ENCODE results near the gene GALNT17.

Gene GALNT17

DNA sequence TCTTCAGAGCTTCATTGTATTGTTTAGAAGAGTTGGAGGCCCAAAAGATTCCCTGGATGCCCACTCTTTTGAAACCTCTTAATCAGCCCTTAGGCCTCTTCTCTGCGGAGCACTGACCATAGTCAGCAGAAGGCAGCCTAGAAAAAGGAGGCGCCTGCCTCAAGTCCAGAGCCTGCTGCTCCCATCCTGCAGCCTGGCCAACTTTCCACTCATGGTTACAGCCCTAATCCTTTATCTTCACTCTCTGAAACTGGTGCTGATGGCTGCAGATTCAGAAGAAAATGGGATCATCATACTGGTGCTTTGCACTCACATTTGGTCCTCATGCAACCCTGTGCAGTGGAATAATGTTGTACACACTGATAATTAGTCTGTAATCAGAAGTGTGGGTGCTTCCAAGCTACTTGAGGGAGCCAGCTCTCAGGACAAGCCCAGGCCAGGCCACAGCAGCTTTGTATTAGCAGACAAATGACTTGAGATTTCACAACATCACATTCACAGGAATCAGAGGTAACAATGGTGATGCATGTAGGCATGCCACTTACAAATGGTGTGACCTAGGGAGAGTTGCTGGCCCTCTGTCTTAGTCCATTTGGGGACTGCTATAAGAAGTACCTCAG lies 272.9 kb downstream of the GALNT17 start:
- no peak for DNase-seq

DNA sequence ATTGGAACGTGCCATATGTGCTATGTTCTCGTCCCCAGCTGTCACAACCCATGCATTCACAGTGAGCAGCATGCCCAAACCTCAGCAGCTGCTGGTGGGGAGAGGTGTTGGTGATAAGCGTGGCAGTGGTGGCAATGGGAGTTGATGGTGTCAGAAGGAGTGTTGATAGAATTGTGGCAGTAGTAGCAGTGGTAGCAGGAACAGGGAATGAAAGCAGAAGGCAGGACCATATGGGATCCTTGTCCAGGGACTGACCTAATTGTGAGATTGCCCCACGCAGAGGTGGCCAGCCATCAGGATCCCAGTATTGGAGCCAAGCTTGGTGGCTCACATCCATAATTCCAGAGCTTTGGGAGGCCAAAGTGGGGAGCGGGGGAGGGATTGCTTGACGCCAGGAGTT lies 276.3 kb downstream of the GALNT17 start:
- no peak for DNase-seq

DNA sequence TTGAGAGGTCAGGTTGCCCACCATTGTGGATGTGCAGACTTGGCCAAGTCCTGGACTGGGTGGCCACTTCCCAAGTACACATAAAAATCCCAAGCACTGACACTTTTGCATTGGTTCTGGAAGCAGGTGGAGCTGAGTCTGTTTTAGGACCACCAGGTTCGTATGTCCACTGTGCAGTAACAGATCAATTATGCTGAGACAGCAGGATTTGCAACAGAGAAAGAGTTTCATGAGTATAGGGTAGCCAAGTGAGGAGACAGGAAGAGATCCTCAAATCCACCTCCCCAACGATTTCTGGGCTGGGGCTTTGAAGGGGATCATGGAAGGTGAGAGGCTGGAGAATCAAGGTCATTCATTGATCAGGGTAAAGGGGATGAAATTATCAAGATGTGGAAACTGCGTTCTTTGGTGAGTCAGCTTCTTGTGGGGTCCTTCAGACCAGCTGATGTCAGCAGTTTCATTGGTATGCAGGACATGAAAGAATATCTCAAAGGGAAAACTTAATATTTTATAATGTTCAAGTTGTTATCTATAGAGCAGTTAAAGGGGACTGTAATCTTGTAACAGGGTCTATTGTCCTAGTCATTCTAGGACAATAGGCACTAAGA lies 277.7 kb downstream of the GALNT17 start:
- DNase-seq, result no peak

DNA sequence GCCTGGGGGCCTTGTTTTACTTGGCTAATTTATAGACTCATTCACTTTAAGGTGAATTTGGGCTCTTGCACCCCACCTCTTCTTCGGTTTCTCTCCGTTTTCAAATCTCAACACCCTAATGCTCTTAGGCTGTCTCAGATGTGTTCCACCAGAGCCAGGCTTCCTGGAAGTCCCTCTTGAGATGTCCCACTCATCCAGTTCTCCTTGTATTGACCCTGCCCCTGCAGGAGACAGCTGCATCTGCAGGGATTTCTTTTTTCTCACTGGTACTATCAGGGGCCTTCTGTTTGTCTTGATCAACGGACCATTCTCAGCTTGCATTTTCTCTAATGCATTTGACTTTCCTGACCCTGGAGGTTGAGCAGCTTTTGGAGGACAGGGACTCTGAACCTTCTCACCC lies 279.5 kb downstream of the GALNT17 start:
- no peak for DNase-seq

DNA sequence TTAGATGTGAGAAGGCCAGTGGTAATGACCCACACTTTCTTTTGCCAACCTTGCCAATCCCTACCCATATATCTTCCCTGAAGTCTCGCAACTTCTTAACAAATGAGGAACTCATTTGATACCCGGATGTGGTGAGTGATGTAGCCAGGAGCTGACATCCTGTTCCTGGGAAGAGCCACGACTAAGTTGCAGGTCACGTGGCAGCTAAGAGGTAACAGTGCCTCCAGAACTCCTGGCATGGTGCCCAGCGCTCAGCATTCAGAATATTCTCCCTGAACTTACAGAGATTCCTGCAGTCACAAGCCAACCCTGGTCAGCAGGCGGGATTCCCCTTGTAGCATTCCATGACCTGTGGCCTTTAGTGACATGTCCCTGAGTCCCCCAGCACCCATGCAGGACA lies 282.5 kb downstream of the GALNT17 start:
- no peak for DNase-seq

DNA sequence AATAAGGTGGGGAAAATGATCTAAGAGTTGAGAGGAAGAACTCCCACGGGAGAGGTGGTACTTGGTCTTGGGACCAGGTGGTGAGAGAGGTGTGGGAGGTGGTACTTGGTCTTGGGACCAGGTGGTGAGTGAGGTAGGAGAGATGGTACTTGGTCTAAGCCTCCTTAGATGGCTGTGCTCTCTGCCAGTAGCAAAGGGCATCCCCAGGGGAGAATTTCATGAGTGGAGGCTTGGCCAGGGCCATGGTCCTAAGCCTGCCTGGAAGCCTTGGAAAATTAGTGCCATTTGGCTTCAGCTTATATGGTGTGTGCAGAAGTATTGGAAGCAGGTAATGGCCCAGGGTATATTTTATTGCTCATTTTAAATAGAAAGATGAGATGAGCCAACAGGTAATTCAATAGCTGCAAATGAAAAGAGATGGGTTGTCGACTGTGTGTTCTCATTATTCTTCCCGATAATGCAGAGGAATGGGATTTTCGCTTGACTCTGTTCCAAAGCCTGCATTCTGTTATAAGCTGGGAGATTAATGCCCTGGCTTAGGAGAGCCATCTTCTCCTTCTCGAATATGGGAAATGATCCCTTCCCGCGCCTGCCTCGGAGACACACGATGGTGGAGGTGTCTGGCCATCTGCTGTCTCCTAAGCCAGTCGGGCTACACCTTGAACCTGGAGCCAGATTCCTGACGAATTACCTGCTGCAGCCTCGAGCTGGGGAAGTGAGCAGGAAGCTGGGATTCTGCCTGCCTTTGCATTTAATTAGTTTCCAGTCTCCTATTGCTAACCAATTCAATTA lies 287.8 kb downstream of the GALNT17 start:
- DNase-seq, result no peak

DNA sequence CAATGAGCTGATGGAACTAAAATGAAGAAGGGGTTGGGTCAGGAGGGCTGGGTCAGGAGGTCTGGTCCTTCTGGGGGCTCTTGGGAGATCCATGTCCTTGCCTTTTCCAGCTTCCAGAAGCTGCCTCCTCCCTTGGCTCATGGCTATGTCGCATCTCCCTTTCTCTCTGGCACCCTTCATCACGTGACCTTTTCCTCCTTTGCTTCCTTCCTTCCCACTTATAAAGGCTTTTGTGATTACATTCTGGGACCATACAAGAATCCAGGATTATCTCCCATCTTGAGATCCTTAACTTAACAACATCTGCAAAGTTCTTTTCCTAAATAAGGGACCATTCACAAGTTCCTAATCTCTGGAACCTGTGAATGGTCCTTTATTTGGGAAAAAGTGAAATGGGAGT lies 290.2 kb downstream of the GALNT17 start:
- no peak for DNase-seq

DNA sequence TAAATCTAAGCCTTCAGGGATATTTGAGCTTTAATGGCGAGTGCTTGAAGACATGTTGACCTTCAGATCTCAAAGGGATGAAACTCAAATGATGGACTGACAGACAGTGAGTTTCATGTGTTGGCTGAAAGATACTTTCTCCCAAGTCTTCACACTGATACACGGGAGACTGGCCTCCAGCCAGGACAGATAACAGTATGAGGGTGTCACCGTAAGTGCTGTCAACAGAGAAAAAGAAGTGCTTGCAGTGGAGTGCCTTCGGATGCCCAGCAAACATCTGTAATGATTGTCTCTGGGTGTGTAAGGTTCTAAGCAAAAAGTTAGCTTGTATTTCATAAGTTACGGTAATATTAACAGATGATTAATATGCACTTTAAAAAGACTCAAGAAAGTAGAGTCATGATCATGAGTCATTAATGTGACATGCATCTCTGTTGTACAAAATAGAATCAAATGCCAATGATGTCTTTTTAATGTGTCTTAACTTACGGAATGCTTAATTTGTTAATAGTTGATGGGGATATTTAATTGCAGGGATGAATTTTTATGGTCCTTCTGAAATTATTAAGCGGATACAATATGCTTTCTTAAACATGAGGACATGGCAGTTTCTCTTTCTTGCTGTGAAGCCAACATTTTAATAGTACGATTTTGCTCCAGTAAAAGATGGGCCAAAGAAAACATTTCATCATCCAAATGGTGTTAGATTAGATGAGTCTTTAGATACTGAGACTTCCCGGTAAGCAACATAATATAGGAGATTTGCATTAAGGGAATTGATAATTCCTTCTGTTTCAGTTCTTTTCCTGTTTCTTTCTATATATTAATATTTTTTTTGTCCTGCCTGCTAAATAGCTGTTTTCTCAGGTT lies 292.5 kb downstream of the GALNT17 start:
- DNase-seq, result no peak

DNA sequence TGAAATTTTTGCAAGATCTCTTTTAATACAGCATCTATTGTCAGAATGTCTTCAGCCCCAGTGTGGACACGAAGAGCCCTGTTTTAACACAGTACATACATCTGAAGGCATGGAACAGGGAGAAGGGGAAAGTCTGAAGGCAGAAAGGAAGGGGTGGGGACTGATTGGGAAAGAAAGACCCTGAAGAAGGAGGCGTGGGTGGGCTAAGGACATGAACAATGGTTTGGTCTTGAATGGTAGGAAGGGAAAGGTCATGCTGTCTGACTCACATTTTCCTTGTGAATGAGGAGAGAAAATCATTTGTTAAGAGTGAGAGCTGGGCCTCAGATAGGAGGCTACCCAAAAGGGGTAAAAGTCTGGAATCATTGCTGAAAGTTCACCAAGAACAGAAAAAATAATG lies 297.1 kb downstream of the GALNT17 start:
- no peak for DNase-seq

DNA sequence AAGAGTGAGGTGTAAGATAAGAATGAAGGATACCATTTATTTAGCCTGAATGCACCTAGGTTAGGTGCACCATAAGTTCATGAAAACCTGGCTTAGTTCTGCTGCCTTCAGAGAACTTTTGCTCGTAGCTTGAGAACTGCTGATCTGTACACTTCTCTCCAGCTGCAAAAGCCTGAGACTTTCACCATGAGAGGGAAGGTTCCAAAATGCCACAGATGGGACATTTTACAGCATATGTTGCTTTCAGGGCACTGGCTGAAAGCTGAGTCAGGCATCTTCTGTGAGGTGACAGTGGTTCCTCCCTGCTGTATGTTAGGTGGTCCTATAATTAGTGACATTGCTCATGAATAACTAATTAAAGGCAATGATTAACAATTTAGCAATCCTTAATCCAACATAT lies 298.3 kb downstream of the GALNT17 start:
- no peak for DNase-seq

DNA sequence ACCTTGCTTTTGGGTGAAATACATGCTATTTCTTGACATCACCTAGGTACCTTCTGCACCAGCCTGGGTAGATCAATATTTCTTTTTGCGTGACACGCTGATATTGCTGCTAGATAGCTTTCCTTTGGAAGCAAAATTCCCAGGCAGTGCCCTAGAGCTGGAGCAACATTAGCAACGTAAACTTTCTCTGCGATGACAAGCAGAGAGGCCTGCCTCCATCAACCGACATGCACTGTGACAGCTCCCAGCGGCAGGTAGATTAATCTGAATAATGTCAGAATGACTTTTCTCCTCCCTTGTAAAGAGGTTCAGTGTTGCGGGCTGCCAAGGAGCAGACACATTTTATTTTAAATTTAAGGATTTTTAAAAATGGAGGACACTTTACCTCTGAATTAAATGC lies 307.4 kb downstream of the GALNT17 start:
- no peak for DNase-seq

DNA sequence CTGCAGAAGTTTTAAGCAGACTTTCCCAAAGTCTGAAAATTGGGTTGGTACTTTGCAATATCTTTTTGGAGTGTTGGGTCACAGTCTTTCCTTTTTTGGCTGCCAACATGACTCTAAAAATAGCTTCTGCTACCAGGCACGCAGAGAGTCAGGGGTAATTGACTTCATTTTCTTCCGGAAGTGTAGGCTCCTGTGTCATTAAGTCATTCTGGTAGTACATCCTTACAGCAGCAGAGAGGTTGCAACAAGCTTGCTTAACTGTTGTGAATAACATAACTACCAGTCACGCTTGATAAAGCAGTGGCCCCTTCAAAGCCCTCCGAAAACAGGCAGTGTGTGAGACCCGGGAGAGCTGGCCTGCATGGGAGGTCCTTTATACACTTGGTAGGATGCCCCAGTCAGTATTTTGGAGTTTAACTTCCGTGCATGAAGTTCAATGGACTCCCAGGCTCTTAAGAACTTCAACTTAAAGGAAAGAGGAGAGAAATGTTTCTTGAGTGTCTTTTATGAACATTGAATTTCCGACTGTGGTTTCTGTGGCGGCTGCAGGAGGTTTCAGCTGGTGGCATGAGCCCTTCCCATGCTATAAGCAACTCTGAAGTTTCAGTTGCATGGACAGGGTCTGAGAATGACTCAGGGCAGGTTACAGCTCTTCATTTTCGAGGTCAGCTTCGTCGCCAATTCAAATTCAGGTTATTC lies 310.7 kb downstream of the GALNT17 start:
- DNase-seq, result peak; percentile 1

DNA sequence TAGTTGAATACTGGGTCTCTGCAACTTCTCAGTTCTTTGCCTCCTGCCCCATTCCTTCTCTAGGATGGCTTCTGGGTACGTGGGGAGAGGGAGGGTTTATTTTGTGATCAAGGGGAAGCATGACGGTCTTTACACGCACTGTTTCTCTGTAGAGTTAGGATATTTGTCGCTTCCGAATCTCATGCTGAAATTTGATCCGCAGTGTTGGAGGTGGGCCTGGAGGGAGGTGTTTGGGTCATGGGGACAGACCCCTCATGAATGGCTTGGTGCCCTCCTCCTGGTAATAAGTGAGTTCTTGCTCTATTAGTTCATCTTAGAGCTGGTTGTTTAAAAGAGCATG lies 311.2 kb downstream of the GALNT17 start:
- DNase-seq, result no peak

DNA sequence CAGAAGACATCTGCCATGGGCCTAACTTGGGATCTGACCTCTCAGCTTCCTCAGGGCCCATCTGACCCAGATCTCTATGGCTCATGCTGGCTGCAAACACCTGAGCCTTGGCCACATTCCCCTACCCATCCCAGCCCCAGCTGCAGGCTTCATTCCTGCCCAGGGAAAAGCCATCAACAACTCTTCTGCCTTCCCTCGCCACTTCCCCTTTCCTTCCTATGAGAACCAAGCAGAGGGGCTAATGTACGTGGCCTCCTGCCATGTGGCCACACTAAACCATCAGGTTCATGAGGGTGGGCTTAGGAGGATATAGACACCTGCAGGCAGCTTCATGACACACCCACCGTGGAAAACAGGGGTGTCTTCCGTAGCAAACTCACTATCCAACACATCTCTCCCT lies 312.2 kb downstream of the GALNT17 start:
- DNase-seq, result no peak

DNA sequence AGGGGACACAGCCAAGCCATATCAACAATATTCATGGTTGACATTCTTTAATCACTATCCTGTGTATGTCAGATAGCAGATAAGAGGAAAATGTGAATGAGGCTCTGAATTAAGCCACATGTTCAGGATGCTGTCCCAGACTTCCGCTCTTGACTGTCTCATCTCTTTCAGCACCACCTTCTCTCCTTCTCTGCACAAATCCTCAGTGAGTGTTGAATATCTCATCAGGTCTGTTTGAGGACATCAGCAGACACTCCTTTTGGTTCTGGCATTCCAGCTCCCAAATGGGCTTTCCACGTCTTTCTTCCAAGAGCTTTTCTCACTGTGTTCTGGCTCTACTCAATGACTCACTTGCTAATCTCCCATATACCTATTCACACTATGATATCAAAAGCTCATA lies 321.7 kb downstream of the GALNT17 start:
- no peak for DNase-seq

DNA sequence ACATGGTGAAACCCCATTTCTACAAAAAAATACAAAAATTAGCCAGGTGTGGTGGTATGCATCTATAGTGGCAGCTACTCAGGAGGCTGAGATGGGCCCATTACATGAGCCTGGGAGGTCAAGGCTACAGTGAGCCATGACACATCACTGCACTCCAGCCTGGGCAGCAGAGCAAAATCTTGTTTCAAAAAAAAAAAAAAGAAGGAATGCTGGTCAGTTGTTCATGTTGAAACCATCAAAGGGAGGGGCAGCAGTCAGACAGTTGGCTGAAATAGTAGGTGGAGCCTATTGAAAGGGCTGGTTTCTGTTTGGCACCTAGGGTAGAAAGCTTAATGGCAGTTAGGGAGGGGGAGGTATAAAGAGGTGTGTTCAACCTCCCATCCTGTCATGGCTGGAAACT lies 323.0 kb downstream of the GALNT17 start:
- no peak for DNase-seq

DNA sequence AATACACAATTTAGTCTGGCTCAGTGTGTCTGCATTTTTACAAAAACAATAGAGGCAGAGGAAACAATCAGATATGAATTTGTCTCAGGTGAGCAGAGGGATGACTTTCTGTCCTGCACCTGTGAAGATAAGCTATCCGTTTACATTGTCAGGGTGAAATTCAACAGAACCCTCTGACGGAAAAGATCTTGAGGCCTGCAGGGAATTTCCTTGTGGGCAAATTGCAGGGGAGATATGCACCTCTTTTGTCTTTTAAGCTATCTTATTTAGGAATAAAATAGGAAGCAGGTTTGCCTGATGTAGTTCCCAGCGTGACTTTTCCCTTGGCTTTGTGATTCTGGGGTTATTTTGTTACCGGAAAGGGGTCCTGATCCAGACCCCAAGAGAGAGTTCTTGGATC lies 325.1 kb downstream of the GALNT17 start:
- no peak for DNase-seq

DNA sequence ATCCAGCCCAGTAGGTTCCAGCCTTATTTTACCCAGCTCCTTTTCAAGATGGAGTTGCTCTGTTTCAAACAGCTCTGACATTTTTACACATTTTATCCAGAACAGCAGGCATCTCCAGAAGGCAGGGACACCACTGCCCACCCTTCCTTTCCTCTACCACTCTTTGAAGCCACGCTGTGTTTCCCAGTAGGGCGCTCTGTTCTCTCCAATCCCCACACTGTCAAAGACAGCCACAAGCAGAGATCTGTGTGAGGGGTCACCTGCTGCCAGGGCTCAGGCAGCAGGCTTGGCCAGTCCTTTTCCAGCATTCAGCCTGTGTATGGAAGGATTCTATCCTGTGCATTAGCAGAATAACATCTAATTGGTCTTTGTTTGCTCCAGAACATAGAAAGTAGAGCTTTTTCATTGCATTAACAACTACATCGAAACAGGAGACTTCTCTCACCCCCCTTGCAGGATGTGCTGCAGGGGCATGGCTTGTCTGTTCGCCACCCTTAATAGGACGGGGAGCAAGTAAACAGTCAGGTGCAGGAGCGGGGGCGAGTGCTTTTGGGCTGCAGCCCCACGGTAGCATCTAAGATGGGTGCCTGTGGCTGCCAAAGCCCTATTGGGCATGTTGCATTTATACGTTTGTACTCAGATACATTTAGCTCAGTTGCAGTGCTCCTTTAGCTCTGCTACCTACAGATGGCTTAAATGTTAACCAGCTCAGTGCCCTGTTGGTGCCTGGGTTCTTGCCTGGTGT lies 326.1 kb downstream of the GALNT17 start:
- DNase-seq, result no peak

DNA sequence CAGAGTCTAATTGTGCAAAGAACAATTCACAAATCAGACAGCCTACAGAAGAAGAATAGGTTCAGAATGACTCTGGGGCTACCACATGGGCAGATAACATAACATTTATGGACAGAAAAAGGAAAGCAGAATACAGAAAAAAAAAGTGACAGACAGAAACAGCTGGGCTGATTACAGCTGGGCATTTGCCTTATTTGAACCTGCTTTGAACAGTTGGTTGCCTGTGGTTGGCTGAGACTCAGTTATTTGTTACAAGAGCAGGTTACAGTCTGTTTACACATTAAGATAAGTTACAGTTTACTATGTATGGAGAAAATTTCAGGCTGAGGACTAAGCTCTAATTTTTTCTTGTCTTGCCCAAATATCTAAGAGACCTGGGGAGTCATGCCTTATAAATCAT lies 327.2 kb downstream of the GALNT17 start:
- no peak for DNase-seq

DNA sequence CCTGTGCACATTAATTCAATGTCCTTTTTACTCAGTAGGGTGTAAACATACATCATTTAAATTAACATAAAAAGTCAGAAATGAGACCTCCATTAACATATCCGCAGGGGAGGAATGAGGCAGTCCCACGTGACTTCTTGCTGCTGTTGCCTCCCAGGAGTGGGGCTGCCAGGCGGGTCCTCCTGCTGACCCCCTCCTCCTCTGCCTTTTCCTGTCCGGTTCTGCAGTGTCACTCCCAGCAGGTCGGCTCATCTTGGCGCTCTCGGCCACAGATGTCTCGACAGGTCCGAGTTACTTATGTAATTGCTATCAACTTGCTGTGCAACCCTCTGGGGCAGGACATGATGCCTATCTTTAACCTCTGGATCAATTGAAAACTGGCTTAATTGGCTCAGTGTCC lies 329.6 kb downstream of the GALNT17 start:
- DNase-seq, result no peak

DNA sequence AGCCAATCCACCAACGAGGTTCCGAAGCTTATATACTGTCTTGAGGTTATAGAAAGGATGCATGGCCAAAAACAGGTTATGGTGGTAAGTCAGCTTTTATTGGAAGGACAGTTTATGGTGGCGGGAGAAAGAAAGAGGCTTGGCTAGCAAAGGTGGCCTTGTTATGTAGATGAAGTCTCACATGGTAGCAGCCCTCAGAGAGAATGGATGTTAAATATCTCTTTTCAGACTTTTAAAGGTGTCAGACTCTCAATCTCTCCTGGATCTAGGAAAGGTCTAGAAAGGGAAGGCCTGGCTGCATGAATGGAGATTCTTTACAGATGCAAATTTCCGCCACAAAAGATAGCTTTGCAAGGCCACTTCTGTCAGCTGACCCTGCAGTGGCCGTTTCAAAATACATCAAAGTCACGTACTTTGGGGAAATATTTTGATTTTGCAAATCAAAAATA lies 333.8 kb downstream of the GALNT17 start:
- DNase-seq, result no peak
